OCI-LY1 (cell line): ENCODE measurements around the gene EDDM13.

Experiments used
- CTCF ChIP-seq: fragments of 200-600 bp; sonication (generic), shearing (Covaris generic); IDR thresholded peaks from 2 replicates; pipeline ENCODE4 v1.5.1; 2017; ENCODE audit warnings: mild to moderate bottlenecking, antibody characterized with exemption, low read length, moderate library complexity, mixed read lengths
- EZH2 ChIP-seq: fragments of 200-600 bp; sonication (generic), shearing (Covaris generic); IDR thresholded peaks from 2 replicates; pipeline ENCODE4 v1.8.0; 2017; ENCODE audit warnings: borderline replicate concordance, mixed run types, mild to moderate bottlenecking, antibody characterized with exemption, low read length, moderate library complexity, mixed read lengths

- TF ChIP-seq EZH2 (no peak), CTCF (no peak)
These were observed 44.2 kb downstream of the EDDM13 start for GRCh38 chr19:56316728-56317127.
